BJ (cell line): Measurements from ENCODE around the gene RIPPLY2. TPM values are rescaled to one million over a fixed set of nuclear protein-coding genes. Genes with fewer than 3 reads are reported as not detected.

Source experiments
- CTCF ChIA-PET: fragments of 350-600 bp; formaldehyde crosslinking; extraction: SDS; loops from one replicate; lab custom pipeline; 2021; ENCODE audit warnings: antibody characterized with exemption, inconsistent platforms; lab: Yijun Ruan, JAX
- POLR2A ChIA-PET: fragments of 300-600 bp; sonication (Branson Sonifier 250); formaldehyde crosslinking; extraction: SDS; loops from one replicate; lab custom pipeline; 2021; ENCODE audit warnings: antibody characterized with exemption; lab: Charles Lee
- DNase-seq: peaks from one replicate; pipeline ENCODE4 v3.0.0-alpha.2; 2011; ENCODE audit warnings: low read depth
- H3K27me3 ChIP-seq: 2 replicates; pipeline ENCODE4 v1.6.0; 2011; ENCODE audit warnings: low read length; ENCODE audit not compliant: control insufficient read depth, insufficient read depth
- H3K36me3 ChIP-seq: 2 replicates; pipeline ENCODE4 v1.5.1; 2011; ENCODE audit warnings: low read length; ENCODE audit not compliant: control insufficient read depth, insufficient read depth
- H3K4me3 ChIP-seq: 2 replicates; pipeline ENCODE4 v1.5.1; 2011; ENCODE audit warnings: low read depth, mild to moderate bottlenecking, control low read depth, low read length
- polyA plus RNA-seq: library from polyadenylated mRNA; depleted of rRNA; stranded (reverse); fragments of >200 nt; gene quantifications from 2 replicates; pipeline ENCODE4 v1.2.3, GENCODE V29; 2011
- TF ChIP-seq, protein P1 (sequence below): IDR thresholded peaks from 2 replicates; pipeline ENCODE4 v1.5.1; 2011; ENCODE audit warnings: low read depth, mild to moderate bottlenecking, control low read depth, inconsistent platforms, low read length, moderate library complexity; ENCODE audit not compliant: insufficient read depth

RIPPLY2 gene
- polyA plus RNA-seq, 1 experiment: not detected

DNA sequence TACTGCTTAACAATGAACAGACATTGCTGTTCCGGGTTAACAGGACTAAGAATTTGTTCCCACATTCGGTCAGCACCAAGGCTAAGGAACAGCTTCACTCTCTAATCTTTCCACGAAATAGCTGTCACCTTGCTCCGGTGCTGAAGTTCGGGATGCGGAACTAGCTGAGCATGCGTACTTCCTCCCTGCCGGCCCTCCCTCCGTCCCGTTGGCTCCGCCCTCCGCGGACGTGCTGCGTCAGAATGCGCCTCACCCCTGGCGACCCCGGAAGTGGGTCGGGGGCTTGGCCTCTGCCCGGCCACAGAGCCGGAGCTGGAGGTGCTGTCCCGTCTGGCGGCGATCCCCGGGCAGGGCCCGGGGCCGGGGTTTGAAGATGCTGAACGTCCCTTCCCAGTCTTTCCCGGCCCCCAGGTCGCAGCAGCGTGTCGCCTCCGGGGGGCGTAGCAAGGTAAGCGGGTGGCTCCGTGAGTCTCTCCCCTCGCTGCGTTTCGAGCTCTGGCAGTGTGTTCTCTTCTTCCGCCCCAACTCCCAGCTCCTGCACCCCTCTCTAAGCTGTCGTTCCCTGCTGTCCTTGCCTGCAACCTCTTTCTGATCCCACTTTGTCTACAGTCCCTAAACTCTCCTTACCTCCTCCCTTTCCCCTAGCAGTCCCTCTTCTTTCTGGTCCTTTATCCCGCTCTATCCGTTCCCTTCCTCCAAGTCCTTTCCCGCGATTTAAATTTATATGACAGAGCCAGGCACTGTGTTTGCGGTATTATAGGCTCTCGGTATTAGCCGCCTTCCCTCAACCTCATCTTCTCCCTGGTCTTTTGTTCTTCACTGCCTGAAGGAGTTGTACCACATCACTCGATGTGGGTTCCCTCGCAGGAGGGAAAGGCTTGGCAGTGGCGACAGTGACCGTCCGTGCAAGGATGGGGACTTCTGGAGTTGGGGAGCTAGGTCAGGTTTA, 6.5 kb downstream of the RIPPLY2 start, which contains the start of gene CYB5R4:
Gene CYB5R4 (plus strand): TSS at position 280 of the 949 bp plus-strand sequence. CDS start 94 bp downstream, at position 374.
- H3K27me3 ChIP-seq: no peaks in the 10 kb centered on the region; the same call in 1 of the 2 replicates
- POLR2A ChIA-PET: no interaction called here
- H3K36me3 ChIP-seq: no peaks in the 10 kb centered on the region
- TF ChIP-seq, protein P1, sequence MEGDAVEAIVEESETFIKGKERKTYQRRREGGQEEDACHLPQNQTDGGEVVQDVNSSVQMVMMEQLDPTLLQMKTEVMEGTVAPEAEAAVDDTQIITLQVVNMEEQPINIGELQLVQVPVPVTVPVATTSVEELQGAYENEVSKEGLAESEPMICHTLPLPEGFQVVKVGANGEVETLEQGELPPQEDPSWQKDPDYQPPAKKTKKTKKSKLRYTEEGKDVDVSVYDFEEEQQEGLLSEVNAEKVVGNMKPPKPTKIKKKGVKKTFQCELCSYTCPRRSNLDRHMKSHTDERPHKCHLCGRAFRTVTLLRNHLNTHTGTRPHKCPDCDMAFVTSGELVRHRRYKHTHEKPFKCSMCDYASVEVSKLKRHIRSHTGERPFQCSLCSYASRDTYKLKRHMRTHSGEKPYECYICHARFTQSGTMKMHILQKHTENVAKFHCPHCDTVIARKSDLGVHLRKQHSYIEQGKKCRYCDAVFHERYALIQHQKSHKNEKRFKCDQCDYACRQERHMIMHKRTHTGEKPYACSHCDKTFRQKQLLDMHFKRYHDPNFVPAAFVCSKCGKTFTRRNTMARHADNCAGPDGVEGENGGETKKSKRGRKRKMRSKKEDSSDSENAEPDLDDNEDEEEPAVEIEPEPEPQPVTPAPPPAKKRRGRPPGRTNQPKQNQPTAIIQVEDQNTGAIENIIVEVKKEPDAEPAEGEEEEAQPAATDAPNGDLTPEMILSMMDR: peak; percentile 65
- CTCF ChIA-PET: interaction anchor here (1.0 to 1.8 kb wide), 6 partner anchors 9 to 368 kb away, joined by 3 to 5 read pairs (median 4); partner anchors contain the start of gene CEP162
- peak; percentile 67 for DNase-seq
- peak within 1 kb of the TSS; percentile 48 for H3K4me3 ChIP-seq

GRCh38 chr6:83860359-83860755, 7.2 kb downstream of the RIPPLY2 start:
- peak overlapping the region; percentile 48 for H3K4me3 ChIP-seq
- no peaks in the 10 kb centered on the region for H3K27me3 ChIP-seq
- H3K36me3 ChIP-seq: peaks cover 1% of the 10 kb centered on the region; the same call in 1 of the 2 replicates
- ChIA-PET POLR2A (no interaction called here), CTCF (interaction anchor here (1.4 to 1.8 kb wide), 2 partner anchors 8 to 360 kb away, joined by 4 to 5 read pairs; no protein-coding TSS in a partner anchor)
- DNase-seq: no peak
- TF ChIP-seq, protein P1: no peak

GRCh38 chr6:83860782-83861495, 7.8 kb downstream of the RIPPLY2 start:
- Histone ChIP-seq H3K36me3 (peaks cover 1% of the 10 kb centered on the region; the same call in 1 of the 2 replicates), H3K4me3 (no peak overlapping the region; the same call in 1 of the 2 replicates), H3K27me3 (no peaks in the 10 kb centered on the region)
- DNase-seq: no peak
- ChIA-PET POLR2A (no interaction called here), CTCF (interaction anchor here (1.8 kb wide), 1 partner anchor 360 kb away, joined by 5 read pairs; no protein-coding TSS in a partner anchor)
- TF ChIP-seq, protein P1: no peak

- no peaks in the 10 kb centered on the region for H3K27me3 ChIP-seq
- H3K36me3 ChIP-seq: peaks cover 1% of the 10 kb centered on the region; the same call in 1 of the 2 replicates
- no peak for DNase-seq
- POLR2A ChIA-PET: no interaction called here
- TF ChIP-seq, protein P1: no peak
- CTCF ChIA-PET: no interaction called here
- H3K4me3 ChIP-seq: no peak overlapping the region
Measured at GRCh38 chr6:83862776-83863471, 9.8 kb downstream of the RIPPLY2 start.
